Fibroblast of lung (primary cell): ENCODE measurements around the gene TCF12.
"Not testable (repeated sequence)": the region's sequence is repeated elsewhere in the genome, so short reads cannot be mapped to it uniquely, and the experiment has no call there.

Experiments used
- EZH2 ChIP-seq: IDR thresholded peaks from 2 replicates; pipeline ENCODE4 v1.5.1; 2012; ENCODE audit warnings: low read length, control low read depth, mild to moderate bottlenecking; ENCODE audit errors: missing control alignments
- TF ChIP-seq, protein P1 (sequence below), 2 donors: IDR thresholded peaks in 1 of 2; conservative IDR thresholded peaks in 1 of 2; 1 replicate in 1 of 2; 2 replicates in 1 of 2; pipeline ENCODE4 v1.5.1; 2011 to 2012; ENCODE audit warnings: low read length in 2 of 2, control low read depth in 1 of 2, inconsistent platforms in 1 of 2, low read depth in 1 of 2, mild to moderate bottlenecking in 1 of 2

DNA sequence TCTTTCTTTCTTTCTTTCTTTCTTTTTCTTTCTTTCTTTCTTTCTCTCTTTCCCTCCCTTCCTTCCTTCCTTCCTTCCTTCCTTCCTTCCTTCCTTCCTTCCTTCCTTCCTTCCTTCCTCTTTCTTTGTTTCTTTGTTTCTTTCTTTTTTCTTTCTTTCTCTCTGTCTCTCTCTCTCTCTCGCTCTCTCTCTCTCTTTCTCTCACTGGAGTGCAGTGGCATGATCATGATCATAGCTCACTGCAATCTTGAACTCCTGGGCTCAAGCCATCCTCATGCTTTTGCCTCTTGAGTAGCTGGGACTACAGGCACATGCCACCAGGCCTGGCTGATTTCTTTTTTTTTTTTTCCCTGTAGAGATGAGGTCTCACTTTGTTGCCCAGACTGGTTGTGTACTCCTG lies 89.4 kb downstream of the TCF12 start:
- TF ChIP-seq, protein P1, sequence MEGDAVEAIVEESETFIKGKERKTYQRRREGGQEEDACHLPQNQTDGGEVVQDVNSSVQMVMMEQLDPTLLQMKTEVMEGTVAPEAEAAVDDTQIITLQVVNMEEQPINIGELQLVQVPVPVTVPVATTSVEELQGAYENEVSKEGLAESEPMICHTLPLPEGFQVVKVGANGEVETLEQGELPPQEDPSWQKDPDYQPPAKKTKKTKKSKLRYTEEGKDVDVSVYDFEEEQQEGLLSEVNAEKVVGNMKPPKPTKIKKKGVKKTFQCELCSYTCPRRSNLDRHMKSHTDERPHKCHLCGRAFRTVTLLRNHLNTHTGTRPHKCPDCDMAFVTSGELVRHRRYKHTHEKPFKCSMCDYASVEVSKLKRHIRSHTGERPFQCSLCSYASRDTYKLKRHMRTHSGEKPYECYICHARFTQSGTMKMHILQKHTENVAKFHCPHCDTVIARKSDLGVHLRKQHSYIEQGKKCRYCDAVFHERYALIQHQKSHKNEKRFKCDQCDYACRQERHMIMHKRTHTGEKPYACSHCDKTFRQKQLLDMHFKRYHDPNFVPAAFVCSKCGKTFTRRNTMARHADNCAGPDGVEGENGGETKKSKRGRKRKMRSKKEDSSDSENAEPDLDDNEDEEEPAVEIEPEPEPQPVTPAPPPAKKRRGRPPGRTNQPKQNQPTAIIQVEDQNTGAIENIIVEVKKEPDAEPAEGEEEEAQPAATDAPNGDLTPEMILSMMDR (conservative IDR thresholded peaks at IDR 0.05 in 1 of 2, IDR thresholded peaks at IDR 0.05 in 1 of 2; ENCODE audit: low read depth in 1 of 2, low read length in 2 of 2), result not testable (repeated sequence)
- TF ChIP-seq EZH2, result not testable (repeated sequence)
